ENCODE results near the gene SP7.

Gene SP7

DNA sequence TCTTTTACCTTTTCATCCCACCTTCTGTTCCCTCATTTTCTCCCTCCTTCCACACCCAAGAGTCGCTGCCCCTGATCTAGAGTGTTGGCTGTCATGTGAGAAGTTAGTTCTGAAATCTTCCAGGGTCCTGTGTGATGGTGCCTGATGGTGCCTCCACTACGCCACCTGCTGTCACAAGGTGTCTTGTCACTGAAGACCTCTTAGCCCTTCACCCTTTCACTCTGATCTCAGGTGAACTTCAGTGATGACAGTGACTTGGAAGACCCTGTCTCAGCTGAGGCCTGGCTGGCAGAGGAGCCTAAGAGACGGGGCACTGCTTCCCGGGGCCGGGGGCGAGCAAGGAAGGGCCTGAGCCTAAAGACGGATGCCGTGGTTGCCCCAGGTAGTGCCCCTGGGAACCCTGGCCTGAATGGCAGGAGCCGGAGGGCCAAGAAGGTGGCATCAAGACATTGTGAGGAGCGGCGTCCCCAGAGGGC, 48.4 kb downstream of the SP7 start:
- peak; percentile 61 for DNase-seq (ENCODE audit: insufficient read length)
- TF ChIP-seq POLR2AphosphoS5 (IDR thresholded peaks at IDR 0.05; ENCODE audit: low read depth, low read length): no peak
- no peak for TF ChIP-seq POLR2A (IDR thresholded peaks at IDR 0.05; ENCODE audit: low read depth, low read length)
- TF ChIP-seq TAF1 (IDR thresholded peaks at IDR 0.05; ENCODE audit: borderline replicate concordance, low read depth, low read length): no peak
- FAIRE-seq: peak; percentile 85

- no peak for TF ChIP-seq POLR2A (IDR thresholded peaks at IDR 0.05; ENCODE audit: low read depth, low read length)
- no peak for TF ChIP-seq TAF1 (IDR thresholded peaks at IDR 0.05; ENCODE audit: borderline replicate concordance, low read depth, low read length)
- TF ChIP-seq POLR2AphosphoS5 (IDR thresholded peaks at IDR 0.05; ENCODE audit: low read depth, low read length): no peak
- FAIRE-seq (no peak), DNase-seq (ENCODE audit: insufficient read length) (no peak)
Observed at GRCh38 chr12:53286448-53286847, 49.7 kb downstream of the SP7 start.

- TF ChIP-seq POLR2AphosphoS5 (IDR thresholded peaks at IDR 0.05; ENCODE audit: low read depth, low read length) (no peak), POLR2A (IDR thresholded peaks at IDR 0.05; ENCODE audit: low read depth, low read length) (no peak), TAF1 (IDR thresholded peaks at IDR 0.05; ENCODE audit: borderline replicate concordance, low read depth, low read length) (no peak)
- no peak for DNase-seq (ENCODE audit: insufficient read length)
- FAIRE-seq: no peak
Observed at GRCh38 chr12:53279888-53280498, 56.2 kb downstream of the SP7 start.

DNA sequence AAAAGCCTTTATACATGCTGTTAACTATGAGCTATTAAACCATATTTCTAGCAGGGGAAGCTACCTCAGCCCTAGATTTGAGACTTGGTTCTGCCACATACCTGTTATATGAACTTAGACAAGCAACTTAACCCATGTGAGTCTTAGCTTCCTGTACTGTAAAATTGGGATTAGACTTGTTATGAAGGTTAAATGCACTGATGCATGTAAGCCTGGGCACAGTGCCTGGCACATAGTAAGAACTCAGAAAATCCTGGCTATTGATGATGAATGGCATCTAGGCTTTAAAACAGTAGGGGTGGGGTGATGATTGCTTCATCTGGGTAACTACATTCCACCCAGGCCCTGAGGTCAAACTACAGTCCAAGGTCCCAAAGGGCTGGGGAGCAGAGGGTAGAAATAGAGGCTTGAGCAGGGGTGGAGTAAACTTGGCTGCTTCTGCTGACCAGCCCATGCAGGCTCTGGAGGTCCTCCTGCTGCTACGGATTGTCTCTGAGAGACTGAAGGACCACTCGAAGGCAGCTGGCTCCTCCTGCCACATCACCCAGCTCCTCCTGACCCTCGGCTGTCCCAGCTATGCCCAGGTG, 56.8 kb downstream of the SP7 start:
- no peak for FAIRE-seq
- TF ChIP-seq TAF1 (IDR thresholded peaks at IDR 0.05; ENCODE audit: borderline replicate concordance, low read depth, low read length) (no peak), POLR2AphosphoS5 (IDR thresholded peaks at IDR 0.05; ENCODE audit: low read depth, low read length) (no peak), POLR2A (IDR thresholded peaks at IDR 0.05; ENCODE audit: low read depth, low read length) (no peak)
- no peak for DNase-seq (ENCODE audit: insufficient read length)

DNA sequence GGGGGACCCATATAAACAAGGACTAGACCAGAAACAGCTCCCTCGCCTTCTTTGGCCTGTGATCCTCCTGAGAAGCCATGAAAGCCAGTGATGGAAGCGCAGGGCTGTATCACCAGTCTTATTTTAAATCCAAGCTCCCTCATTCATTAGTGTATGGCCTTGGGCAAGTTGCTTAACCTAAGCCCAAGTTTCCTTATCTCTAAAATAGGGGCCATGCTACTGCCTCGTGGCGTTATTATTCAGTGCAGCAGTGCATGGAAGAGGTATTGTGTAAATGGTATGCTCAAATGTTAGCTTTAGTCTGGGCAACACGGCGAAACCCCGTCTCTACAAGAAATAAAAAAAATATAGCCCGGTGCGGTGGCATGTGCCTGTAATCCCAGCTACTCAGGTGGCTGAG, 58.2 kb downstream of the SP7 start:
- TF ChIP-seq TAF1 (IDR thresholded peaks at IDR 0.05; ENCODE audit: borderline replicate concordance, low read depth, low read length): no peak
- no peak for TF ChIP-seq POLR2A (IDR thresholded peaks at IDR 0.05; ENCODE audit: low read depth, low read length)
- TF ChIP-seq POLR2AphosphoS5 (IDR thresholded peaks at IDR 0.05; ENCODE audit: low read depth, low read length): no peak
- FAIRE-seq (no peak), DNase-seq (ENCODE audit: insufficient read length) (no peak)

Measured in GM12892 (cell line).